Endothelial cell of umbilical vein (primary cell): ENCODE measurements around the gene PPP1R3A. TPM values are rescaled to one million over a fixed set of nuclear protein-coding genes. Genes with fewer than 3 reads are reported as not detected.

Experiments used
- BruUV-seq: library from RNA; stranded (reverse); fragments of 400-500 nt; replicated peaks from 2 replicates; lab custom pipeline; 2021; lab: Mats Ljungman, UMichigan
- CTCF ChIA-PET: fragments of 300-600, 350-600 bp; sonication (Branson Sonifier 250); formaldehyde crosslinking; loops from one replicate; lab custom pipeline; 2021; ENCODE audit warnings: antibody characterized with exemption, inconsistent platforms; lab: Charles Lee
- POLR2A ChIA-PET: fragments of 300-600, 350-600 bp; sonication (Branson Sonifier 250); formaldehyde crosslinking; loops from one replicate; lab custom pipeline; 2021; ENCODE audit warnings: antibody characterized with exemption, inconsistent platforms; lab: Charles Lee
- DNase-seq: peaks from one replicate; pipeline ENCODE4 v3.0.0-alpha.2; 2011; ENCODE audit warnings: low read depth, low spot score
- FAIRE-seq: peaks from 2 replicates; lab custom pipeline; 2011; peaks lifted over from hg19 to GRCh38; lab: Jason Lieb, UNC
- H2AFZ ChIP-seq: 2 replicates; pipeline ENCODE4 v1.6.0; 2012; ENCODE audit warnings: low read depth, low read length, control low read depth, inconsistent platforms
- H3K27ac ChIP-seq: 2 replicates; pipeline ENCODE4 v1.5.1; 2011; ENCODE audit warnings: low read depth, mild to moderate bottlenecking, control low read depth, low read length, moderate library complexity; ENCODE audit not compliant: insufficient read depth
- H3K27me3 ChIP-seq, 2 experiments: 2 replicates each; pipeline versions ENCODE4 v1.6.0 to v1.6.1; 2011; ENCODE audit warnings: low read length in 2 of 2, mixed read lengths in 1 of 2; ENCODE audit not compliant: control insufficient read depth in 2 of 2, insufficient read depth in 2 of 2
- H3K36me3 ChIP-seq, 2 experiments: 2 replicates in 1 of 2; 3 replicates in 1 of 2; pipeline ENCODE4 v1.5.1; 2011; ENCODE audit warnings: low read length in 2 of 2, mild to moderate bottlenecking in 1 of 2, moderate library complexity in 1 of 2; ENCODE audit not compliant: control insufficient read depth in 2 of 2, insufficient read depth in 2 of 2; ENCODE audit errors: extremely low read depth in 1 of 2
- H3K4me1 ChIP-seq: 3 replicates; pipeline ENCODE4 v1.5.1; 2011; ENCODE audit warnings: mild to moderate bottlenecking, low read length; ENCODE audit not compliant: control insufficient read depth, insufficient read depth; ENCODE audit errors: extremely low read depth
- H3K4me2 ChIP-seq: 2 replicates; pipeline ENCODE4 v1.6.1; 2011; ENCODE audit warnings: low read length, control low read depth, mixed read lengths; ENCODE audit not compliant: insufficient read depth
- H3K4me3 ChIP-seq, 3 experiments: fragments of 200-600 bp in 1 of 3; sonication (generic), shearing (Covaris generic) in 1 of 3; replicated peaks in 1 of 3; 2 replicates each; pipeline ENCODE4 v1.5.1; 2011 to 2016; ENCODE audit warnings: control low read depth in 3 of 3, low read length in 3 of 3, mild to moderate bottlenecking in 2 of 3, inconsistent platforms in 1 of 3, low read depth in 1 of 3, moderate library complexity in 1 of 3; ENCODE audit not compliant: insufficient read depth in 1 of 3
- H3K79me2 ChIP-seq: 2 replicates; pipeline ENCODE4 v1.6.0; 2012; ENCODE audit warnings: low read length, inconsistent platforms; ENCODE audit not compliant: control insufficient read depth, insufficient read depth
- H3K9ac ChIP-seq: replicated peaks from 2 replicates; pipeline ENCODE3; 2011; ENCODE audit warnings: low read length, control low read depth; ENCODE audit not compliant: insufficient read depth; ENCODE audit errors: extremely low read depth
- H3K9me1 ChIP-seq: replicated peaks from 3 replicates; pipeline ENCODE4 v1.6.0; 2011; ENCODE audit warnings: mild to moderate bottlenecking, low read length; ENCODE audit not compliant: control insufficient read depth, insufficient read depth; ENCODE audit errors: extremely low read depth
- H3K9me3 ChIP-seq: replicated peaks from 2 replicates; pipeline ENCODE4 v1.5.1; 2012; ENCODE audit warnings: low read length, inconsistent platforms; ENCODE audit not compliant: control insufficient read depth, insufficient read depth
- H4K20me1 ChIP-seq: replicated peaks from 2 replicates; pipeline ENCODE3; 2011; ENCODE audit warnings: mild to moderate bottlenecking, low read length; ENCODE audit not compliant: control insufficient read depth, insufficient read depth; ENCODE audit errors: extremely low read depth
- CTCF ChIP-seq, 2 donors: IDR thresholded peaks; 1 replicate in 1 of 2; 2 replicates in 1 of 2; pipeline ENCODE4 v1.5.1; 2011; ENCODE audit warnings: low read length in 2 of 2, mild to moderate bottlenecking in 2 of 2, moderate library complexity in 2 of 2, control low read depth in 1 of 2, inconsistent platforms in 1 of 2, low read depth in 1 of 2; ENCODE audit not compliant: insufficient read depth in 1 of 2; ENCODE audit errors: extremely low read depth in 1 of 2
- EZH2 ChIP-seq: IDR thresholded peaks from 2 replicates; pipeline ENCODE4 v1.6.1; 2012; ENCODE audit warnings: borderline replicate concordance, low read depth, mild to moderate bottlenecking, moderate library complexity, low read length, inconsistent platforms; ENCODE audit not compliant: severe bottlenecking
- FOS ChIP-seq: IDR thresholded peaks from 2 replicates; pipeline ENCODE4 v1.6.1; 2011; ENCODE audit warnings: mild to moderate bottlenecking, low read length, moderate library complexity, borderline replicate concordance; ENCODE audit not compliant: insufficient read depth
- GATA2 ChIP-seq: IDR thresholded peaks from 2 replicates; pipeline ENCODE4 v1.7.0; 2011; ENCODE audit warnings: low read depth, mild to moderate bottlenecking, moderate library complexity, mixed read lengths, low read length; ENCODE audit not compliant: insufficient read length, insufficient read depth
- JUN ChIP-seq: IDR thresholded peaks from 2 replicates; pipeline ENCODE4 v1.6.1; 2011; ENCODE audit warnings: borderline replicate concordance, low read depth; ENCODE audit not compliant: insufficient read length, insufficient read depth
- MAX ChIP-seq: IDR thresholded peaks from 2 replicates; pipeline ENCODE4 v1.6.1; 2011; ENCODE audit not compliant: insufficient read depth, insufficient read length
- MYC ChIP-seq: IDR thresholded peaks from one replicate; pipeline ENCODE4 v1.6.1; 2011; ENCODE audit warnings: mild to moderate bottlenecking, low read depth, low read length
- POLR2A ChIP-seq: IDR thresholded peaks from 2 replicates; pipeline ENCODE4 v1.6.1; 2012; ENCODE audit warnings: low read depth, mild to moderate bottlenecking, control low read depth, low read length
- POLR2AphosphoS5 ChIP-seq: IDR thresholded peaks from 2 replicates; pipeline ENCODE4 v1.6.1; 2012; ENCODE audit warnings: low read depth, mild to moderate bottlenecking, control low read depth, low read length, moderate library complexity; ENCODE audit not compliant: insufficient read depth
- dilution Hi-C: fragments of 300-500 bp; cut with MboI; formaldehyde crosslinking; loops from one replicate; pipeline ENCODE4 v1.15.0; 2019; ENCODE audit warnings: low sequenced_read_pairs; ENCODE audit not compliant: extremely low pct_ligation_motif_present
- intact Hi-C: fragments of 100-400 bp; cut with micrococcal nuclease; formaldehyde crosslinking; loops from one replicate; pipeline ENCODE4 v1.10.0; 2022
- polyA plus RNA-seq, 4 experiments: library from polyadenylated mRNA; depleted of rRNA in 3 of 4; stranded (reverse) in 3 of 4; unstranded in 1 of 4; fragments of >200 nt; gene quantifications; 2 replicates each; pipeline versions ENCODE4 v1.2.1 to v1.2.3, GENCODE V29; 2011 to 2012; ENCODE audit warnings: missing spikeins in 1 of 4
- total RNA-seq: library from RNA; stranded (reverse); gene quantifications from 2 replicates; pipeline ENCODE4 v1.2.3, GENCODE V29; 2021

Gene PPP1R3A
- total and polyA plus RNA-seq, 2 donors (not counting 3 experiments of a cell fraction or from before 2014, with no cell fraction given) = not detected

- dilution Hi-C loops = no loop called here
- ChIA-PET POLR2A (no interaction called here), CTCF (no interaction called here)
- Histone ChIP-seq H3K27me3 (no peaks in the 10 kb centered on the region), H3K4me3 (no peak overlapping the region), H3K79me2 (no peaks in the 10 kb centered on the region), H3K4me2 (no peak overlapping the region), H2AFZ (no peak overlapping the region), H3K4me1 (no peaks in the 10 kb centered on the region), H4K20me1 (no peaks in the 10 kb centered on the region), H3K27ac (no peak overlapping the region), H3K9ac (no peak overlapping the region), H3K9me1 (no peaks in the 10 kb centered on the region), H3K36me3 (no peaks in the 10 kb centered on the region), H3K9me3 (no peaks in the 10 kb centered on the region)
- BruUV-seq = no TSS peak
- FAIRE-seq = no peak
- intact Hi-C loops = no loop called here
- DNase-seq = no peak
- TF ChIP-seq JUN (no peak), EZH2 (no peak), MYC (no peak), MAX (no peak), FOS (no peak), GATA2 (no peak), POLR2AphosphoS5 (no peak), CTCF (IDR thresholded peaks at IDR 0.05; ENCODE audit: extremely low read depth in 1 of 2, insufficient read depth in 1 of 2, low read depth in 1 of 2, low read length in 2 of 2) (no peak), POLR2A (no peak)
These were observed 26.5 kb upstream of the PPP1R3A start for GRCh38 chr7:113945018-113945938.
